GM12874 (cell line): Measurements from ENCODE around the gene KIAA1755.

ENCODE experiments used
- CTCF ChIP-seq: IDR thresholded peaks from 2 replicates; pipeline ENCODE4 v1.5.1; 2011; ENCODE audit warnings: low read depth, mild to moderate bottlenecking, control low read depth, low read length, moderate library complexity; ENCODE audit not compliant: insufficient read depth

The KIAA1755 gene

GRCh38 chr20:38269040-38269439 is 8.5 kb upstream of the KIAA1755 start:
- no peak for TF ChIP-seq CTCF

- TF ChIP-seq CTCF = no peak
These were observed 7.5 kb upstream of the KIAA1755 start for GRCh38 chr20:38267901-38268514.

- TF ChIP-seq CTCF = no peak
These were observed 6.8 kb upstream of the KIAA1755 start for GRCh38 chr20:38267296-38267695.

- no peak for TF ChIP-seq CTCF
These were observed 5.9 kb upstream of the KIAA1755 start for GRCh38 chr20:38266426-38266825.

- TF ChIP-seq CTCF = no peak
These were observed 2.4 kb upstream of the KIAA1755 start for GRCh38 chr20:38262931-38263330.

- no peak for TF ChIP-seq CTCF
These were observed 487 bp upstream of the KIAA1755 start for GRCh38 chr20:38261054-38261390.

GRCh38 chr20:38260025-38260377 is 534 bp downstream of the KIAA1755 start:
- no peak for TF ChIP-seq CTCF

- TF ChIP-seq CTCF = no peak
These were observed 1.9 kb downstream of the KIAA1755 start for GRCh38 chr20:38258545-38259215.
